ENCODE data around the gene LCNL1. TPM values are rescaled to one million over a fixed set of nuclear protein-coding genes. Genes with fewer than 3 reads are reported as not detected.
"Not testable (repeated sequence)": the region's sequence is repeated elsewhere in the genome, so short reads cannot be mapped to it uniquely, and the experiment has no call there.

LCNL1 gene
- total RNA-seq, 2 donors from 2014 or later = 0.24 to 1.1 TPM

- no peaks in the 10 kb centered on the region for H3K27me3 ChIP-seq
- H3K4me1 ChIP-seq = peaks cover 0 to 33% of the 10 kb centered on the region in 2 donors
- no peaks in the 10 kb centered on the region for H3K9me3 ChIP-seq
- DNase-seq (ENCODE audit: low spot score) = no peak
- TF ChIP-seq, protein P1, sequence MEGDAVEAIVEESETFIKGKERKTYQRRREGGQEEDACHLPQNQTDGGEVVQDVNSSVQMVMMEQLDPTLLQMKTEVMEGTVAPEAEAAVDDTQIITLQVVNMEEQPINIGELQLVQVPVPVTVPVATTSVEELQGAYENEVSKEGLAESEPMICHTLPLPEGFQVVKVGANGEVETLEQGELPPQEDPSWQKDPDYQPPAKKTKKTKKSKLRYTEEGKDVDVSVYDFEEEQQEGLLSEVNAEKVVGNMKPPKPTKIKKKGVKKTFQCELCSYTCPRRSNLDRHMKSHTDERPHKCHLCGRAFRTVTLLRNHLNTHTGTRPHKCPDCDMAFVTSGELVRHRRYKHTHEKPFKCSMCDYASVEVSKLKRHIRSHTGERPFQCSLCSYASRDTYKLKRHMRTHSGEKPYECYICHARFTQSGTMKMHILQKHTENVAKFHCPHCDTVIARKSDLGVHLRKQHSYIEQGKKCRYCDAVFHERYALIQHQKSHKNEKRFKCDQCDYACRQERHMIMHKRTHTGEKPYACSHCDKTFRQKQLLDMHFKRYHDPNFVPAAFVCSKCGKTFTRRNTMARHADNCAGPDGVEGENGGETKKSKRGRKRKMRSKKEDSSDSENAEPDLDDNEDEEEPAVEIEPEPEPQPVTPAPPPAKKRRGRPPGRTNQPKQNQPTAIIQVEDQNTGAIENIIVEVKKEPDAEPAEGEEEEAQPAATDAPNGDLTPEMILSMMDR (IDR thresholded peaks at IDR 0.05) = no peak
- no peaks in the 10 kb centered on the region for H3K36me3 ChIP-seq
- H3K27ac ChIP-seq = no peak within 1 kb of the TSS
- no peak within 1 kb of the TSS for H3K4me3 ChIP-seq
These were observed 49.3 kb downstream of the LCNL1 start, which contains the start of gene FUT7 for GRCh38 chr9:137031904-137032640. FUT7 (minus strand) TSS chr9:137032088; CDS start chr9:137031991, 97 bp downstream.

GRCh38 chr9:137032858-137033257 is 50.1 kb downstream of the LCNL1 start:
- Histone ChIP-seq H3K36me3 (no peaks in the 10 kb centered on the region), H3K9me3 (no peaks in the 10 kb centered on the region), H3K27me3 (no peaks in the 10 kb centered on the region), H3K4me3 (peak overlapping the region in 1 of 2 donors; percentile 21), H3K4me1 (peaks cover 0 to 27% of the 10 kb centered on the region in 2 donors), H3K27ac (no peak overlapping the region)
- peak; percentile 69 for DNase-seq (ENCODE audit: low spot score)
- TF ChIP-seq, protein P1 (IDR thresholded peaks at IDR 0.05) = no peak

DNA sequence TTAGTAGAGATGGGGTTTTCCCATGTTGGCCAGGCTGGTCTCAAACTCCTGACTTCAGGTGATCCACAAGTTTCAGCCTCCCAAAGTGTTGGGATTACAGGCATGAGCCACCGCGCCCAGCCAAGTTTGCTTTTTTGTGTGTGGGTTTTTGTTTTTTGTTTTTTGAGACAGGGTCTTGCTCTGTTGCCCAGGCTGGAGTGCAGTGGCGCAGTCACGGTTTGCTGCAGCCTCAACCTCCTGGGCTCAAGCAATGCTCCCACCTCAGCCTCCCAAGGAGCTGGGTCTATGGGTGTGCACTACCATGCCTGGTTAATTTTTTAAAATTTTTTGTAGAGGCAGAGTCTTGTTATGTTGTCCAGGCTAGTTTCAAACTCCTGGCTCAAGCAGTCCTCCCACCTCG is 50.7 kb downstream of the LCNL1 start:
- not testable (repeated sequence) for H3K27me3 ChIP-seq; H3K36me3 ChIP-seq; H3K27ac ChIP-seq; DNase-seq (ENCODE audit: low spot score); H3K9me3 ChIP-seq
- Histone ChIP-seq H3K4me3 (peak overlapping the region in 1 of 2 donors; percentile 21), H3K4me1 (peaks cover 0 to 25% of the 10 kb centered on the region in 2 donors)

DNA sequence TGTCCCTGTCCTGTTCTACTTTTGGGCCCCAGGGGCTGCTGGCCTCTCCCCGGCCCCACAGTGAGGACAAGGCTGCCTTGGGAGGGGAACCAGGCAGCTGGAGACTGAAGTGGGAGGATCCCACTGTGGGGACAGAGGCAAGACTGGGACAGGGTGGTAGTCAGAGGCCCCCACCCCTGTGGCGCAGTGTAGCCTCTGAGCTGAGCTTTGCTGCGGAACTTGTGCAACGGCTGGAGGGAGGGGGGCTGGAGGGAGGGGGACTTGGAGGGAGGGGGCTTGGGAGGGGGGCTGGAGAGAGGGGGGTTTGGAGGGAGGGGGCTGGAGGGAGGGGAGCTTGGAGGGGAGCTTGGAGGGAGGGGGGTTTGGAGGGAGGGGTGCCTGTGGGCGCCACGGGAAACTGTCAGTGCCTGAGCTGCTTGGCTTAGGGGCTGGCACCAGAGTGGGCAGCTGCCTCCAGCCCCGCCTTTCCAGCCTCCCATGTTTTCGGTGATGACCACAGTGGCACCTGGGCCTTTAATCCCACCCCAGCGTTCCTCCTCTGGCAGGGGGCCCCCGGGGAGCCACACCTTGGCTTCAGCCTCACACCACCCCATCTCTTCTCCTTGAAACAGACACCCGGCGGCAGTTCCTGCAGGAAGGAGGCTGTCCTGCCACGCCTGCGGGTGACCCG is 51.4 kb downstream of the LCNL1 start:
- DNase-seq (ENCODE audit: low spot score) = no peak
- Histone ChIP-seq H3K27me3 (no peaks in the 10 kb centered on the region), H3K4me1 (peaks cover 0 to 18% of the 10 kb centered on the region in 2 donors), H3K4me3 (peak overlapping the region in 1 of 2 donors; percentile 21), H3K27ac (no peak overlapping the region), H3K36me3 (peaks cover 6% of the 10 kb centered on the region), H3K9me3 (no peaks in the 10 kb centered on the region)
- TF ChIP-seq, protein P1 (IDR thresholded peaks at IDR 0.05) = no peak

- H3K27ac ChIP-seq = no peak overlapping the region
- H3K4me1 ChIP-seq = peaks cover 0 to 14% of the 10 kb centered on the region in 2 donors
- H3K4me3 ChIP-seq = no peak overlapping the region
- peaks cover 13% of the 10 kb centered on the region for H3K36me3 ChIP-seq
- DNase-seq (ENCODE audit: low spot score) = peak; percentile 83
- H3K9me3 ChIP-seq = no peaks in the 10 kb centered on the region
- TF ChIP-seq, protein P1 (IDR thresholded peaks at IDR 0.05) = peak; percentile 90 to 96
- H3K27me3 ChIP-seq = no peaks in the 10 kb centered on the region
These were observed 52.1 kb downstream of the LCNL1 start for GRCh38 chr9:137034709-137035506.

Other genes starting within 250 kb of the LCNL1 start
- 1 to 10 TPM; 4.5 to 8.8 TPM for gene LCN10, start 240.1 kb upstream of the LCNL1 start, total RNA-seq
- gene LCN6, start 234.5 kb upstream of the LCNL1 start, total RNA-seq = 1 to 10 TPM; 6.4 to 9.3 TPM
- not detected for gene LCN8, start 224.8 kb upstream of the LCNL1 start, total RNA-seq
- 1 to 10 TPM in 1 of 2 donors, under 1 TPM in 1; 0.63 to 1.4 TPM for gene LCN15, start 218.5 kb upstream of the LCNL1 start, total RNA-seq
- gene TMEM141, start 191.6 kb upstream of the LCNL1 start, total RNA-seq = 100 to 1,000 TPM; 123 to 148 TPM
- 1 to 10 TPM; 2.3 to 2.5 TPM for gene CCDC183, start 186.7 kb upstream of the LCNL1 start, total RNA-seq
- gene RABL6, start 175.0 kb upstream of the LCNL1 start, total RNA-seq = 10 to 100 TPM; 48.4 to 61.7 TPM
- 1 to 10 TPM; 2.7 to 3.0 TPM for gene AJM1, start 140.5 kb upstream of the LCNL1 start, total RNA-seq
- gene PHPT1, start 133.6 kb upstream of the LCNL1 start, total RNA-seq = 100 to 1,000 TPM; 140 to 154 TPM
- 1 to 10 TPM; 1.7 to 2.0 TPM for gene MAMDC4, start 130.6 kb upstream of the LCNL1 start, total RNA-seq
- gene EDF1, start 116.7 kb upstream of the LCNL1 start, total RNA-seq = 100 to 1,000 TPM; 329 to 428 TPM
- gene TRAF2, start 96.5 kb upstream of the LCNL1 start, total RNA-seq = 1 to 10 TPM; 1.9 to 4.1 TPM
- gene FBXW5, start 38.3 kb upstream of the LCNL1 start, total RNA-seq = 100 to 1,000 TPM; 203 to 233 TPM
- not detected for gene C8G, start 37.8 kb upstream of the LCNL1 start, total RNA-seq
- gene LCN12, start 30.7 kb upstream of the LCNL1 start, total RNA-seq = 10 to 100 TPM; 10.8 to 11.3 TPM
- gene PTGDS, start 5.5 kb upstream of the LCNL1 start, total RNA-seq = 1,000 to 10,000 TPM; 1,799 to 2,426 TPM
- gene PAXX, start 9.4 kb downstream of the LCNL1 start, total RNA-seq = 10 to 100 TPM; 27.4 to 37.5 TPM
- 10 to 100 TPM in 1 of 2 donors, 1 to 10 TPM in 1; 6.5 to 11.8 TPM for gene CLIC3, start 13.6 kb downstream of the LCNL1 start, total RNA-seq
- gene ABCA2, start 45.2 kb downstream of the LCNL1 start, total RNA-seq = 10 to 100 TPM; 28.3 to 28.5 TPM
- under 1 TPM in 1 of 2 donors, not detected in 1; 0.28 TPM for gene FUT7, start 49.1 kb downstream of the LCNL1 start, total RNA-seq
- gene NPDC1, start 63.2 kb downstream of the LCNL1 start, total RNA-seq = 10 to 100 TPM; 49.7 to 57.8 TPM
- under 1 TPM; 0.41 to 0.67 TPM for gene ENTPD2, start 71.1 kb downstream of the LCNL1 start, total RNA-seq
- under 1 TPM; 0.12 to 0.63 TPM for gene SAPCD2, start 87.6 kb downstream of the LCNL1 start, total RNA-seq
- 1 to 10 TPM; 4.3 to 6.3 TPM for gene UAP1L1, start 94.5 kb downstream of the LCNL1 start, total RNA-seq
- gene MAN1B1, start 104.0 kb downstream of the LCNL1 start, total RNA-seq = 10 to 100 TPM; 20.9 to 26.8 TPM
- gene DPP7, start 131.7 kb downstream of the LCNL1 start, total RNA-seq = 100 to 1,000 TPM; 165 to 188 TPM
- gene GRIN1, start 156.2 kb downstream of the LCNL1 start, total RNA-seq = not detected
- not detected for gene LRRC26, start 187.1 kb downstream of the LCNL1 start, total RNA-seq
- gene TMEM210, start 189.1 kb downstream of the LCNL1 start, total RNA-seq = not detected
- gene ANAPC2, start 205.6 kb downstream of the LCNL1 start, total RNA-seq = 10 to 100 TPM; 10.8 to 12.1 TPM
- gene SSNA1, start 205.7 kb downstream of the LCNL1 start, total RNA-seq = 10 to 100 TPM; 67.1 to 72.0 TPM
- 1 to 10 TPM; 6.4 to 6.8 TPM for gene TPRN, start 217.7 kb downstream of the LCNL1 start, total RNA-seq
- gene TMEM203, start 222.7 kb downstream of the LCNL1 start, total RNA-seq = 10 to 100 TPM; 31.4 to 33.9 TPM
- 1 to 10 TPM; 6.6 TPM for gene NDOR1, start 222.7 kb downstream of the LCNL1 start, total RNA-seq
- 1 to 10 TPM; 5.9 to 7.9 TPM for gene RNF208, start 239.2 kb downstream of the LCNL1 start, total RNA-seq
- gene CYSRT1, start 242.2 kb downstream of the LCNL1 start, total RNA-seq = under 1 TPM; 0.35 to 0.85 TPM
- gene RNF224, start 244.5 kb downstream of the LCNL1 start, total RNA-seq = not detected
- gene SLC34A3, start 247.9 kb downstream of the LCNL1 start, total RNA-seq = not detected

Measured in right atrium auricular region (tissue), 2 donors.